Diencephalon (tissue), 1 donor: ENCODE results near the gene SNRNP35. TPM values are rescaled to one million over a fixed set of nuclear protein-coding genes. Genes with fewer than 3 reads are reported as not detected.

Experiments used
- small RNA-seq: library from RNA; depleted of rRNA; stranded (forward); fragments of <200 nt; gene quantifications from one replicate; pipeline ENCODE3, GENCODE V24; 2014
- total RNA-seq: library from RNA; depleted of rRNA; stranded (reverse); fragments of >200 nt; gene quantifications from one replicate; pipeline ENCODE4 v1.2.3, GENCODE V29; 2014

SNRNP35 gene, protein sequence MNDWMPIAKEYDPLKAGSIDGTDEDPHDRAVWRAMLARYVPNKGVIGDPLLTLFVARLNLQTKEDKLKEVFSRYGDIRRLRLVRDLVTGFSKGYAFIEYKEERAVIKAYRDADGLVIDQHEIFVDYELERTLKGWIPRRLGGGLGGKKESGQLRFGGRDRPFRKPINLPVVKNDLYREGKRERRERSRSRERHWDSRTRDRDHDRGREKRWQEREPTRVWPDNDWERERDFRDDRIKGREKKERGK
- total RNA-seq: 24.7 TPM

DNA sequence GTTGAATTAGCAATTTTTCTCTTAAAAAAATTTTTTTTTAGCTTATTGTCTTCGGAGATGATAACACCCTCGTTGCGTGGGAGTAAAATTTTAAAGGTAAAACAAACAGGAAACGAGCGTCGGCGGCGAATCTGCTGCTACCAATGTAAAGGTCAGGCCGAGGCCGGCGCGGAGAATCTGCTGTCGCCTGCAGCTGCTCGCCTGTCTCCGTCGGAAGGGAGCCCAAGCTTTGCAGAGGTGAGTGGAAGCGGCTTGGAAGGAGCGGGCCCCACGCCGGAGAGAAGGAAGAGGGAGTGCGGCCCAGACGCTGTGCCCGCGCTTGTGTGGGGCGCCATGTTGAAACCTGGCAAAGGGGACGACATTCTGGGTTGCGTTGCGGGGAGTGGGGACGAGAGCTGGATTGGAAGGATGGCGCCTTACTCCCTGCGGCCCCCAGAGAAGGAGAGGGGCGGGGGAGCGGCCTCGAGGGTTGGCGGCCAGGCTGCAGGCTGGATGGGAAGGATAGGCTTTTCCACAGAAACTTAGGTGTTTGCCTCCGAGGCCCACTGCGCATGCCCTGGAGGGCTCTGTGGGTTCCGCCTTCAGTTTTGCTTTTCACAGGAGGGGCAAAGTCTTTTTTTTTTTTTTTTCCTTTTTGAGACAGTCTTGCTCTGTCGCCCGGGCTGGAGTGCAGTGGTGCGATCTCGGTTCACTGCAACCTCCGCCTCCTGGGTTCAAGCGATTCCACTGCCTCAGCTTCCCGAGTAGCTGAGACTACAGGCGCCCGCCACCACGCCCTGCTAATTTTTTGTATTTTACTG is at the start of gene SNRNP35:
SNRNP35 (plus strand) TSS at position 160 of the 800 bp plus-strand sequence. CDS start 7,402 bp downstream, outside the sequence.

DNA sequence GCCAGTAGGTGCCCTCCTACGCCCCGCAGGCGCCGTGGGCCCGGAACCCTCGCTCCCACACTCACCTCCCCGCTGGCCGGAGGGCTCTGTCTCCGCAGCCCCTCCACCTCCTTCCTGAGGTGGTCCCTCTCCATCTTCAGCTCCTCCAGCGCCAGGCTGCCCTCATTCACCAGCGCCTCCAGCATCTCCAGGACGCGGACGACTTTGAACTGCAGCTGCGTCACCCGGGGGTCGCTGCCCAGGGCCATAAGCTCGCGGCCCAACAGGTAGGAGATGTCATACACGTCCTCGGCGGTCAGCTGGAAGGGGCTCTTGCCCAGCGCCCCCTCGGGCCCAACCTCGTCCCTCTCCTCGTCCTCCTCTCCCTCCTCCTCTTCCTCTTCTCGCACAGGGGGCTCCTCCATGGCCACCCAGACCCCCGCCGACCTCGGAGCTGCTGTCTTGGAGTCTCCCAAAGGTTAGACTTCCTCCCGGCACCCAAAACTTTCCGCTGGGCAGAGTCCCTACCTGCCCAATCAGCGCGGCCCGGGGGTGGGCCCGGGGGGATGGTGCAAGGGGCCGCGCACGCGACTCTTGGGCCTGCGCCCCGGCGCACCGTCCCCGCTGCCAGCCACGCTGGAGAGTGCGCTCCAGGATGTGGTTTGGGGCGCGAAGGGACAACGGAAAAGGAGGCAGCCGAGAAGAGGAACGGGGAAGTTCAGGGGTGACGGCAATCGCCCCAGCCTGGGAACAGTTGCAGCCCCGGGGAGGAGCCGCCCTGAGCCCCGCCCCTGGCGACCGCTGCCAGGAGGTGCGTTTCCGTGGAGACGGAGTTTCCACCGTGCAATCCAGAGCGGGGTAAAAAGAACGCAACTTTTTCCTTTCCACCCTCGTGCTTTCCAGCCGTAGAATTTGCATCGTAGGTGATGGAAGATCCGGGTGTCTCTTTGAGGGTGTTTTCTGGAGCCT is 21.6 kb upstream of the SNRNP35 start, which contains the start of gene RILPL2:
RILPL2 (minus strand) TSS at position 668 of the 948 bp plus-strand sequence; CDS start at position 404, 264 bp downstream.

Small RNA genes within 50 kb of the gene (small RNA-seq; reads per million reads assigned to genes)
- gene AC145423.2: not detected

Other genes with a start within 250 kb of the SNRNP35 start
- 81.0 TPM for gene MPHOSPH9, start 225.0 kb upstream of the SNRNP35 start, total RNA-seq
- 18.0 TPM for gene MTRFR, start 224.7 kb upstream of the SNRNP35 start, total RNA-seq
- 84.7 TPM for gene CDK2AP1, start 186.3 kb upstream of the SNRNP35 start, total RNA-seq
- 37.1 TPM for gene SBNO1, start 93.3 kb upstream of the SNRNP35 start, total RNA-seq
- 29.8 TPM for gene KMT5A, start 74.0 kb upstream of the SNRNP35 start, total RNA-seq
- gene RILPL2, start 21.5 kb upstream of the SNRNP35 start, total RNA-seq: 1.8 TPM
- 6.2 TPM for gene RILPL1, start 75.6 kb downstream of the SNRNP35 start, total RNA-seq
- gene TMED2, start 126.4 kb downstream of the SNRNP35 start, total RNA-seq: 213 TPM
- gene DDX55, start 144.0 kb downstream of the SNRNP35 start, total RNA-seq: 19.8 TPM
- gene EIF2B1, start 175.5 kb downstream of the SNRNP35 start, total RNA-seq: 26.8 TPM
- 32.5 TPM for gene GTF2H3, start 175.7 kb downstream of the SNRNP35 start, total RNA-seq
- 33.0 TPM for gene TCTN2, start 213.0 kb downstream of the SNRNP35 start, total RNA-seq